Suprapubic skin (tissue), 4 donors: ENCODE data around the gene PPP1R13B. TPM values are rescaled to one million over a fixed set of nuclear protein-coding genes. Genes with fewer than 3 reads are reported as not detected.

Experiments
- DNase-seq, 2 donors: peaks; one replicate each; pipeline ENCODE4 v3.0.0-alpha.2; 2019; ENCODE audit warnings: low spot score in 2 of 2
- H3K27ac ChIP-seq: fragments of 200-600 bp; sonication (generic); one replicate; pipeline ENCODE4 v1.5.1; 2019
- H3K27me3 ChIP-seq: fragments of 200-600 bp; sonication (generic); one replicate; pipeline ENCODE4 v1.5.1; 2019
- H3K36me3 ChIP-seq: fragments of 200-600 bp; sonication (generic); one replicate; pipeline ENCODE4 v1.5.1; 2019
- H3K4me1 ChIP-seq: fragments of 200-600 bp; sonication (generic); one replicate; pipeline ENCODE4 v1.5.1; 2019
- H3K4me3 ChIP-seq: fragments of 200-600 bp; sonication (generic); one replicate; pipeline ENCODE4 v1.5.1; 2019; ENCODE audit warnings: mild to moderate bottlenecking
- H3K9me3 ChIP-seq: fragments of 200-600 bp; sonication (generic); one replicate; pipeline ENCODE4 v1.5.1; 2019
- EP300 ChIP-seq: sonication (generic); formaldehyde crosslinking; IDR thresholded peaks from one replicate; pipeline ENCODE4 v1.6.1; 2017; ENCODE audit warnings: antibody characterized with exemption
- POLR2A ChIP-seq, 2 donors: fragments of 450-650 bp; IDR thresholded peaks; one replicate each; pipeline ENCODE4 v1.6.1; 2017; ENCODE audit warnings: antibody characterized with exemption in 2 of 2, mild to moderate bottlenecking in 2 of 2, moderate library complexity in 2 of 2
- POLR2AphosphoS5 ChIP-seq, 3 donors: sonication (generic); formaldehyde crosslinking; IDR thresholded peaks; one replicate each; pipeline ENCODE4 v1.6.1; 2017; ENCODE audit warnings: antibody characterized with exemption in 3 of 3
- WGBS: methylation state at CpG from one replicate; pipeline ENCODE4 v1.1.5; 2018; 5-methylcytosine and 5-hydroxymethylcytosine counted together
- total RNA-seq, 4 donors: library from RNA; depleted of rRNA; stranded (reverse); fragments of >200 nt; gene quantifications; one replicate each; pipeline ENCODE4 v1.1.0, GENCODE V29; 2016
- TF ChIP-seq, protein P1 (sequence below), 2 donors: fragments of 200-600 bp in 1 of 2; fragments of 450-650 bp in 1 of 2; sonication (generic) in 1 of 2; IDR thresholded peaks; one replicate each; pipeline ENCODE4 v1.5.1; 2016 to 2019; ENCODE audit warnings: antibody characterized with exemption in 2 of 2, mild to moderate bottlenecking in 1 of 2, moderate library complexity in 1 of 2

PPP1R13B gene, protein sequence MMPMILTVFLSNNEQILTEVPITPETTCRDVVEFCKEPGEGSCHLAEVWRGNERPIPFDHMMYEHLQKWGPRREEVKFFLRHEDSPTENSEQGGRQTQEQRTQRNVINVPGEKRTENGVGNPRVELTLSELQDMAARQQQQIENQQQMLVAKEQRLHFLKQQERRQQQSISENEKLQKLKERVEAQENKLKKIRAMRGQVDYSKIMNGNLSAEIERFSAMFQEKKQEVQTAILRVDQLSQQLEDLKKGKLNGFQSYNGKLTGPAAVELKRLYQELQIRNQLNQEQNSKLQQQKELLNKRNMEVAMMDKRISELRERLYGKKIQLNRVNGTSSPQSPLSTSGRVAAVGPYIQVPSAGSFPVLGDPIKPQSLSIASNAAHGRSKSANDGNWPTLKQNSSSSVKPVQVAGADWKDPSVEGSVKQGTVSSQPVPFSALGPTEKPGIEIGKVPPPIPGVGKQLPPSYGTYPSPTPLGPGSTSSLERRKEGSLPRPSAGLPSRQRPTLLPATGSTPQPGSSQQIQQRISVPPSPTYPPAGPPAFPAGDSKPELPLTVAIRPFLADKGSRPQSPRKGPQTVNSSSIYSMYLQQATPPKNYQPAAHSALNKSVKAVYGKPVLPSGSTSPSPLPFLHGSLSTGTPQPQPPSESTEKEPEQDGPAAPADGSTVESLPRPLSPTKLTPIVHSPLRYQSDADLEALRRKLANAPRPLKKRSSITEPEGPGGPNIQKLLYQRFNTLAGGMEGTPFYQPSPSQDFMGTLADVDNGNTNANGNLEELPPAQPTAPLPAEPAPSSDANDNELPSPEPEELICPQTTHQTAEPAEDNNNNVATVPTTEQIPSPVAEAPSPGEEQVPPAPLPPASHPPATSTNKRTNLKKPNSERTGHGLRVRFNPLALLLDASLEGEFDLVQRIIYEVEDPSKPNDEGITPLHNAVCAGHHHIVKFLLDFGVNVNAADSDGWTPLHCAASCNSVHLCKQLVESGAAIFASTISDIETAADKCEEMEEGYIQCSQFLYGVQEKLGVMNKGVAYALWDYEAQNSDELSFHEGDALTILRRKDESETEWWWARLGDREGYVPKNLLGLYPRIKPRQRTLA
- 10 to 100 TPM; 21.7 to 51.6 (median 36.4) TPM for total RNA-seq

DNA sequence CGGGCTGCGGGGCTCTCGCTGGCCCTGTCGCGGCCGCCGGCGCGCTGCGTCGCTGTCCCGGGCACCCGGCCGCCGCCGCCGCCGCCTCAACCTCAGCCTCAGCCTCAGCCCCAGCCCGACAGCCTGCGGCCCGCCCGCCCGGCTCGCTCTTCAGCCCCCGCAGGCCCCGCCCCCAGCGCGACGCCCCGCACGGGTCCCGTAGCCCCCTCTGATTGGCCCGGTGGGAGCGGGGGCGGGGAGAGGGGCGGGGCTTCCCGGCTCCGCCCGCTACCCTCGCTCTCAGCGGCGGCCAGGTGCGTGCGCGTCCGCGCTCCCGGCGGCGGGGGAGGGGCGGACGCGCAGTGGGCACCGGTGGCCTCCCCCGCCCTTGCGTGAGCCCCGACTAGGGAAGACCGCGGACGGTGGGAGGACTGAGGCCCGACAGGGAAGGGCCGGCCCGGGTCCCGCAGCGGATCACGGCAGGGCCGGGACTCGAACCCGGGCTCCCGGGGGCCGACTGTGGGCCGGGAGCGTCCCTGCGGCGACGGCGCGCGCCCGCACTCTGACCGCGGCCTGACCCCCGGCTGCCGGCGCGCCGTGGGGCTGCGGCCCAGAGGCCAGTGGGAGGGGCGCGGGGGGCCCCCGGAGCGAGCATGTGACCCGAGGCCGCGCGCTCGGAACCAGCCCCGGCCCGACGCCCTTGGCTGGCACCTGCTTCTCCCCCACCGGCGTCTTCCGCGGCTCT is at the start of gene PPP1R13B:
Gene PPP1R13B (minus strand): TSS at position 125 of the 724 bp plus-strand sequence. CDS start 268 bp downstream, outside the sequence.
- peak; percentile 94 to 95 for DNase-seq

DNA sequence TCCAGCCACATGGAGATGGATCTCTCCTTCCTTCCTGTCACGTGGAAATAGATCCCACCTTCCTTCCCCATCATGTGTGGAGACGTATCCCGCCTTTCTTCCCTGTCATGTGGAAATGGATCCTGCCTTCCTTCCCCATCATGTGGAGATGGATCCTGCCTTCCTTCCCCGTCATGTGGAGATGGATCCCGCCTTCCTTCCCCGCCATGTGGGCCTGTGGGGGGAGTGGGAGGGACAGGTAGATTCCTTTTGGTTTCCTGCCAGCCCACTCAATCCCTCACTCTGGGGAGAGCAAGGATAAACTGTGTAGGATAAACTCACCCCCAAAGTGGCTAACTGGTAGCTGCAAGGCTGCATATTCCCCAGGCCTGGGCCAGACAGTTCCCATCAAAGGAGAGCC is 49.2 kb upstream of the PPP1R13B start:
- no peak for TF ChIP-seq POLR2AphosphoS5 (IDR thresholded peaks at IDR 0.05)
- TF ChIP-seq POLR2A (IDR thresholded peaks at IDR 0.05) = no peak
- TF ChIP-seq EP300 = no peak
- TF ChIP-seq, protein P1, sequence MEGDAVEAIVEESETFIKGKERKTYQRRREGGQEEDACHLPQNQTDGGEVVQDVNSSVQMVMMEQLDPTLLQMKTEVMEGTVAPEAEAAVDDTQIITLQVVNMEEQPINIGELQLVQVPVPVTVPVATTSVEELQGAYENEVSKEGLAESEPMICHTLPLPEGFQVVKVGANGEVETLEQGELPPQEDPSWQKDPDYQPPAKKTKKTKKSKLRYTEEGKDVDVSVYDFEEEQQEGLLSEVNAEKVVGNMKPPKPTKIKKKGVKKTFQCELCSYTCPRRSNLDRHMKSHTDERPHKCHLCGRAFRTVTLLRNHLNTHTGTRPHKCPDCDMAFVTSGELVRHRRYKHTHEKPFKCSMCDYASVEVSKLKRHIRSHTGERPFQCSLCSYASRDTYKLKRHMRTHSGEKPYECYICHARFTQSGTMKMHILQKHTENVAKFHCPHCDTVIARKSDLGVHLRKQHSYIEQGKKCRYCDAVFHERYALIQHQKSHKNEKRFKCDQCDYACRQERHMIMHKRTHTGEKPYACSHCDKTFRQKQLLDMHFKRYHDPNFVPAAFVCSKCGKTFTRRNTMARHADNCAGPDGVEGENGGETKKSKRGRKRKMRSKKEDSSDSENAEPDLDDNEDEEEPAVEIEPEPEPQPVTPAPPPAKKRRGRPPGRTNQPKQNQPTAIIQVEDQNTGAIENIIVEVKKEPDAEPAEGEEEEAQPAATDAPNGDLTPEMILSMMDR (IDR thresholded peaks at IDR 0.05) = no peak
- Histone ChIP-seq H3K27me3 (no peaks in the 10 kb centered on the region), H3K4me1 (peaks cover 5% of the 10 kb centered on the region), H3K27ac (no peak overlapping the region), H3K4me3 (no peak overlapping the region), H3K9me3 (no peaks in the 10 kb centered on the region), H3K36me3 (no peaks in the 10 kb centered on the region)
- DNase-seq = no peak
- WGBS = 66% methylated on average over 6 of the region's 6 CpGs

More for the DNA sequence above, at the start of gene PPP1R13B:
- Histone ChIP-seq H3K4me3 (peak within 1 kb of the TSS; percentile 91), H3K27me3 (no peaks in the 10 kb centered on the region), H3K27ac (peak within 1 kb of the TSS; percentile 90), H3K4me1 (peaks cover 31% of the 10 kb centered on the region), H3K9me3 (no peaks in the 10 kb centered on the region), H3K36me3 (peaks cover 3% of the 10 kb centered on the region)
- WGBS = 1% methylated on average over 26 of the region's 104 CpGs
- TF ChIP-seq EP300 = no peak
- peak in 1 of 2 donors; percentile 60 for TF ChIP-seq POLR2A (IDR thresholded peaks at IDR 0.05)
- TF ChIP-seq POLR2AphosphoS5 (IDR thresholded peaks at IDR 0.05) = no peak
- TF ChIP-seq, protein P1 (IDR thresholded peaks at IDR 0.05) = no peak

DNA sequence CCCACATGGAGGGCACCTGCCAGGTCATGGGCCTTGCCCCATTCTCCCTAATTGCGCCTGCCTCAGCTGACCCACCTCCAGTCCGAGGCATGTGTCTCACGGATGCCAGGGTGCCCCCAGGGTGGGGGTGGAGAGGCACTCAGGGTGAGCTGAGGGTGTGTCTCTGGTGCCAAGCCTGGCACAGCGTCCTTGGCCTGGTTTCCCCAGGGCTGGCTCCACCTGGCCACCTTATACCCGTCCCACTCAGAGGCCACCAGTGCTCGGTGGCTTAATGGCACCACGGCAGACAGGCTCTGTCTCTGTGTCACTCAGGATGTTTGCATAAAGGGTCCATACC is 47.3 kb upstream of the PPP1R13B start:
- Histone ChIP-seq H3K9me3 (no peaks in the 10 kb centered on the region), H3K36me3 (no peaks in the 10 kb centered on the region), H3K4me1 (peaks cover 14% of the 10 kb centered on the region), H3K27me3 (no peaks in the 10 kb centered on the region), H3K27ac (no peak overlapping the region), H3K4me3 (no peak overlapping the region)
- TF ChIP-seq EP300 (no peak), POLR2AphosphoS5 (IDR thresholded peaks at IDR 0.05) (no peak), POLR2A (IDR thresholded peaks at IDR 0.05) (no peak)
- TF ChIP-seq, protein P1 (IDR thresholded peaks at IDR 0.05) = no peak
- no peak for DNase-seq
- 44% methylated on average over 3 of the region's 7 CpGs for WGBS

DNA sequence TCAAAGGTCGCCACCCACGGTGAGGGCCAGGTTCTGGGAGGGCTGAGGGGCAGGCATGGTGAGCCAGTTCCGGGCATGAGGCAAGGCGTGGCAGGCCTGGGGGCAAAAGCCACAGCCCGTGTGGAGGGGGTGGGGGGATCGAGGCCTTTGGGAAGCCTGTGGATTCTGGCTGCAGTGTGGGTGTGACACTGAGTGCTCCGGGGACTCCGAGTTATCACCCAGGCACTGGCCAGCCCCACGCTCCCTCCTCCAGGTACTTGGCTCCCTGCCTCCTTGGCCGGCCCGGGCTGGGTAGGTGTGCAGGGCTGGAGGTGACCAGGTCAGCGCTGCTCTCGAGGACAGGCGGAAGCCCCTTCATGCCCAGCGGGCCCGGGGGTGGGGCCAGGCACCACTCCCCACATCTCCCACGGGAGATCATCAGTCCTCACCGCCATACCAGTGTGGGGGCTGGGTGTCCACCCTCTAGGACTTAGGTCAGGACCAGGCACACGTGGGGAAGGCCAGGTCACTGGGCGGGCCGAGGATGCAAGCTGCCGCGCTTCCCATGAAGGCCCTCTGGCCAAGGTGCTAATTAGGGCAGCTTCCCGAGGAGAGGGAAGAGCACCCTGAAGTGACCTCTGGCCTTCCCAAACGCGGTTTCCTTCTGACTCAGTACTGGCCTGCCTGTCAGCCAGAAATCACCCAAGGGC is 46.8 kb upstream of the PPP1R13B start:
- 71% methylated on average over 4 of the region's 26 CpGs for WGBS
- Histone ChIP-seq H3K36me3 (no peaks in the 10 kb centered on the region), H3K27ac (no peak overlapping the region), H3K4me3 (no peak overlapping the region), H3K9me3 (no peaks in the 10 kb centered on the region), H3K27me3 (no peaks in the 10 kb centered on the region), H3K4me1 (peaks cover 18% of the 10 kb centered on the region)
- DNase-seq = no peak
- TF ChIP-seq POLR2A (IDR thresholded peaks at IDR 0.05) (no peak), POLR2AphosphoS5 (IDR thresholded peaks at IDR 0.05) (no peak), EP300 (no peak)
- TF ChIP-seq, protein P1 (IDR thresholded peaks at IDR 0.05) = no peak
